IMR-90 (cell line): ENCODE results near the gene RMI1. TPM values are rescaled to one million over a fixed set of nuclear protein-coding genes. Genes with fewer than 3 reads are reported as not detected.

Experiments used
- ATAC-seq: fragments of 200-7000 bp; cut with Tn5 transposase; 2 replicates; pipeline ENCODE4 v1.9.1; 2020; ENCODE audit warnings: low read depth, mild to moderate bottlenecking, moderate library complexity
- BruUV-seq: library from RNA; stranded (reverse); fragments of 400-500 nt; replicated peaks from 2 replicates; lab custom pipeline; 2021; lab: Mats Ljungman, UMichigan
- CTCF ChIA-PET: fragments of 300-600 bp; formaldehyde crosslinking; extraction: SDS; loops from one replicate; lab custom pipeline; 2021; ENCODE audit warnings: antibody characterized with exemption; lab: Yijun Ruan, JAX
- POLR2A ChIA-PET: fragments of 300-600 bp; sonication (Branson Sonifier 250); formaldehyde crosslinking; loops from one replicate; lab custom pipeline; 2022; ENCODE audit warnings: antibody characterized with exemption; ENCODE audit not compliant: unreplicated experiment; lab: Charles Lee
- DNase-seq: peaks from one replicate; pipeline ENCODE4 v3.0.0; 2013
- H2AFZ ChIP-seq: replicated peaks from 2 replicates; pipeline ENCODE3; 2013; ENCODE audit warnings: low read length, mild to moderate bottlenecking; ENCODE audit not compliant: poor library complexity
- H2AK5ac ChIP-seq: 2 replicates; pipeline ENCODE4 v1.6.1; 2013; ENCODE audit warnings: low read depth, low read length, inconsistent platforms
- H2AK9ac ChIP-seq: replicated peaks from 2 replicates; pipeline ENCODE3; 2013; ENCODE audit warnings: mild to moderate bottlenecking, low read depth, low read length, moderate library complexity; ENCODE audit not compliant: poor library complexity
- H2BK120ac ChIP-seq: 2 replicates; pipeline ENCODE4 v1.6.1; 2013; ENCODE audit warnings: low read depth, low read length, inconsistent platforms
- H2BK15ac ChIP-seq: 3 replicates; pipeline ENCODE4 v1.6.1; 2013; ENCODE audit warnings: low read depth, low read length, inconsistent platforms
- H2BK20ac ChIP-seq: 2 replicates; pipeline ENCODE4 v1.6.1; 2013; ENCODE audit warnings: low read depth, mild to moderate bottlenecking, inconsistent platforms, low read length, moderate library complexity
- H2BK5ac ChIP-seq: 2 replicates; pipeline ENCODE4 v1.6.1; 2013; ENCODE audit warnings: mild to moderate bottlenecking, low read depth, low read length, inconsistent platforms; ENCODE audit not compliant: poor library complexity, severe bottlenecking
- H3K14ac ChIP-seq: replicated peaks from 2 replicates; pipeline ENCODE4 v1.6.1; 2013; ENCODE audit warnings: low read depth, low read length, inconsistent platforms
- H3K18ac ChIP-seq: 2 replicates; pipeline ENCODE4 v1.6.1; 2013; ENCODE audit warnings: low read depth, low read length, control low read depth
- H3K23ac ChIP-seq: 2 replicates; pipeline ENCODE4 v1.6.1; 2013; ENCODE audit warnings: low read depth, low read length, inconsistent platforms
- H3K27ac ChIP-seq: 2 replicates; pipeline ENCODE4 v1.5.1; 2013; ENCODE audit warnings: mild to moderate bottlenecking, control low read depth, low read length; ENCODE audit not compliant: insufficient read depth
- H3K27me3 ChIP-seq: 2 replicates; pipeline ENCODE4 v1.6.1; 2013; ENCODE audit warnings: low read length; ENCODE audit not compliant: control insufficient read depth, insufficient read depth
- H3K36me3 ChIP-seq: 2 replicates; pipeline ENCODE4 v1.6.1; 2013; ENCODE audit warnings: low read length, mixed read lengths; ENCODE audit not compliant: control insufficient read depth, insufficient read depth
- H3K4ac ChIP-seq: 2 replicates; pipeline ENCODE4 v1.6.1; 2013; ENCODE audit warnings: low read depth, low read length, inconsistent platforms
- H3K4me1 ChIP-seq: 2 replicates; pipeline ENCODE4 v1.6.1; 2013; ENCODE audit warnings: low read length, mixed read lengths; ENCODE audit not compliant: control insufficient read depth, insufficient read depth
- H3K4me2 ChIP-seq: 2 replicates; pipeline ENCODE4 v1.6.1; 2013; ENCODE audit warnings: low read depth, mild to moderate bottlenecking, control low read depth, low read length, moderate library complexity
- H3K4me3 ChIP-seq: 2 replicates; pipeline ENCODE4 v1.5.1; 2013; ENCODE audit warnings: low read depth, mild to moderate bottlenecking, control low read depth, low read length, moderate library complexity; ENCODE audit not compliant: insufficient read depth
- H3K56ac ChIP-seq: 2 replicates; pipeline ENCODE4 v1.6.1; 2013; ENCODE audit warnings: low read length, inconsistent platforms; ENCODE audit not compliant: insufficient read depth; ENCODE audit errors: extremely low read depth
- H3K79me1 ChIP-seq, 2 experiments: 2 replicates each; pipeline ENCODE4 v1.6.1; 2013; ENCODE audit warnings: low read length in 2 of 2, inconsistent platforms in 1 of 2, low read depth in 1 of 2
- H3K9ac ChIP-seq: 2 replicates; pipeline ENCODE4 v1.6.1; 2013; ENCODE audit warnings: low read depth, low read length, control low read depth
- H3K9me1 ChIP-seq: 2 replicates; pipeline ENCODE4 v1.6.1; 2013; ENCODE audit warnings: low read length, inconsistent platforms; ENCODE audit not compliant: insufficient read depth
- H3K9me3 ChIP-seq: 2 replicates; pipeline ENCODE4 v1.6.1; 2013; ENCODE audit warnings: low read length; ENCODE audit not compliant: control insufficient read depth, insufficient read depth
- H4K20me1 ChIP-seq: 2 replicates; pipeline ENCODE4 v1.6.1; 2013; ENCODE audit warnings: low read length, inconsistent platforms; ENCODE audit not compliant: insufficient read depth
- H4K5ac ChIP-seq: 2 replicates; pipeline ENCODE4 v1.6.1; 2013; ENCODE audit warnings: mild to moderate bottlenecking, low read depth, low read length, control low read depth
- H4K8ac ChIP-seq, 2 experiments: 2 replicates each; pipeline ENCODE4 v1.6.1; 2013; ENCODE audit warnings: low read depth in 2 of 2, low read length in 2 of 2, control low read depth in 1 of 2, inconsistent platforms in 1 of 2
- H4K91ac ChIP-seq: 2 replicates; pipeline ENCODE4 v1.6.1; 2013; ENCODE audit warnings: low read depth, low read length, inconsistent platforms; ENCODE audit not compliant: insufficient read depth
- CEBPB ChIP-seq: IDR thresholded peaks from 2 replicates; pipeline ENCODE4 v1.6.1; 2012; ENCODE audit warnings: low read depth, low read length, improper control_type of control experiment
- CTCF ChIP-seq: conservative IDR thresholded peaks from 2 replicates; pipeline ENCODE4 v1.5.1; 2012; ENCODE audit warnings: mild to moderate bottlenecking, low read depth, low read length, improper control_type of control experiment
- FOS ChIP-seq: fragments of 150-350 bp; IDR thresholded peaks from 2 replicates; pipeline ENCODE4 v1.6.1; 2016; ENCODE audit warnings: low read depth, low read length
- MAFK ChIP-seq: IDR thresholded peaks from 2 replicates; pipeline ENCODE4 v1.6.1; 2012; ENCODE audit warnings: low read depth, low read length, improper control_type of control experiment
- MAZ ChIP-seq: IDR thresholded peaks from 2 replicates; pipeline ENCODE4 v1.6.1; 2012; ENCODE audit warnings: low read depth, mild to moderate bottlenecking, low read length, improper control_type of control experiment, moderate library complexity, borderline replicate concordance
- USF2 ChIP-seq: fragments of 150-350 bp; IDR thresholded peaks from 2 replicates; pipeline ENCODE4 v1.6.1; 2017; ENCODE audit warnings: mild to moderate bottlenecking, antibody characterized with exemption, low read length, low read depth
- whole genome bisulfite sequencing, 2 experiments: methylation state at CpG; one replicate each; pipeline versions ENCODE4 v1.1.5 to v1.1.7; 2013; ENCODE audit warnings: missing lambda C conversion rate in 2 of 2; ENCODE audit not compliant: insufficient read length in 1 of 2; ENCODE audit errors: extremely low coverage in 2 of 2; 5-methylcytosine and 5-hydroxymethylcytosine counted together
- dilution Hi-C: fragments of 300-500 bp; cut with HindIII; formaldehyde crosslinking; loops from one replicate; pipeline ENCODE4 v1.14.3; 2018; ENCODE audit warnings: low sequenced_read_pairs; ENCODE audit not compliant: unreplicated experiment
- in situ Hi-C: fragments of 300-500 bp; cut with MboI; formaldehyde crosslinking; loops from 3 replicates; pipeline ENCODE4 v1.14.3; 2019; ENCODE audit warnings: low sequenced_read_pairs, inconsistent platforms, mixed read lengths
- intact Hi-C: fragments of 100-400 bp; cut with micrococcal nuclease; formaldehyde crosslinking; loops from 2 replicates; pipeline ENCODE4 v1.10.0; 2022
- polyA plus RNA-seq, 3 experiments: library from polyadenylated mRNA; depleted of rRNA; stranded (reverse); fragments of >200 nt; gene quantifications; 2 replicates each; pipeline ENCODE4 v1.2.3, GENCODE V29; 2012; ENCODE audit warnings: low replicate concordance in 1 of 3
- total RNA-seq: library from RNA; depleted of rRNA; stranded (reverse); fragments of >200 nt; gene quantifications from 2 replicates; pipeline ENCODE4 v1.2.3, GENCODE V29; 2012

RMI1 gene
- total and polyA plus RNA-seq, 2 of the 4 experiments (the other 2 are of a cell fraction): 4.4 to 6.8 TPM

GRCh38 chr9:83932851-83933250 lies 47.8 kb upstream of the RMI1 start (continued):
- TF ChIP-seq CTCF (no peak), MAZ (no peak)

- Histone ChIP-seq H3K18ac (peak overlapping the region; percentile 50), H4K20me1 (no peaks in the 10 kb centered on the region), H3K79me1 (no peaks in the 10 kb centered on the region), H2BK20ac (no peak overlapping the region), H3K4me1 (peaks cover 5% of the 10 kb centered on the region), H2AK9ac (no peak overlapping the region), H3K27ac (peak overlapping the region; percentile 28; the same call in 1 of the 2 replicates), H3K56ac (no peak overlapping the region), H2BK5ac (no peak overlapping the region), H3K14ac (no peak overlapping the region), H3K9me3 (no peaks in the 10 kb centered on the region), H3K4me3 (no peak overlapping the region), H3K9me1 (peaks cover 2% of the 10 kb centered on the region; the same call in 1 of the 2 replicates), H3K4ac (no peak overlapping the region), H4K5ac (no peak overlapping the region), H2AK5ac (no peak overlapping the region), H3K36me3 (no peaks in the 10 kb centered on the region), H4K8ac (0 out of 4 replicates have a peak overlapping the region, but pooled peaks of 1 of the 2 experiments have one; percentile 15), H3K27me3 (no peaks in the 10 kb centered on the region), H2BK120ac (no peak overlapping the region), H2AFZ (no peak overlapping the region), H4K91ac (no peak overlapping the region), H3K4me2 (no peak overlapping the region), H2BK15ac (no peak overlapping the region; the same call in 2 of the 3 replicates), H3K9ac (no peak overlapping the region; the same call in 1 of the 2 replicates), H3K23ac (no peak overlapping the region)
- dilution Hi-C loops (no loop called here), in situ Hi-C loops (no loop called here), intact Hi-C loops (loop anchor here (10.0 kb wide), 1 partner anchor 1681 kb away; no protein-coding TSS in a partner anchor)
- ATAC-seq (peak; percentile 27; the same call in 1 of the 2 replicates), DNase-seq (peak; percentile 59)
- ChIA-PET CTCF (interaction anchor here (0.6 to 3.9 kb wide), 2 partner anchors 295 to 327 kb away, joined by 5 to 25 read pairs; no protein-coding TSS in a partner anchor), POLR2A (no interaction called here)
- WGBS, 2 experiments: no CpG with 5 or more reads among the region's 3 CpGs
- TF ChIP-seq USF2 (no peak), FOS (no peak), MAFK (no peak), MAZ (no peak), CTCF (no peak), CEBPB (peak; percentile 93)
- BruUV-seq: no TSS peak
These were observed 46.8 kb upstream of the RMI1 start for GRCh38 chr9:83933790-83934189.
